ENCODE results near the gene INPP5J.

Gene INPP5J

DNA sequence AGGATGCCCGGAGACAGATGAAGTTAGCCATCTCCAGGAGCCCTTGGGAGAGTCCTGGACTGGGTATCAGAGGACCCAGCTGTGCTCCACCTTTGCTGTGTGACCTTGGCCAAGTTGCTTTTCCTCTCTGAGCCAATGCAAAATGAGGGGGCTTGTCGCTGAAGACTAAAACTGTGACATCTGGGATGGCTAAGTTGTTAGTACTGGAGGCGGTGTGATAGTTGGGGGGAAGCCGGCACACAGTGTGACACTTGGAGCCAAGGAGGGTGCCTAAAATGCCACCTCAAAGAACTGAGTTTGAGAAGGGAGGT, 481 bp downstream of the INPP5J start:
- DNase-seq (ENCODE audit: low read depth in 1 of 2, low spot score in 1 of 2) = no peak

GRCh38 chr22:31124290-31124689, 1.5 kb downstream of the INPP5J start:
- DNase-seq (ENCODE audit: low read depth in 1 of 2, low spot score in 1 of 2) = no peak

DNA sequence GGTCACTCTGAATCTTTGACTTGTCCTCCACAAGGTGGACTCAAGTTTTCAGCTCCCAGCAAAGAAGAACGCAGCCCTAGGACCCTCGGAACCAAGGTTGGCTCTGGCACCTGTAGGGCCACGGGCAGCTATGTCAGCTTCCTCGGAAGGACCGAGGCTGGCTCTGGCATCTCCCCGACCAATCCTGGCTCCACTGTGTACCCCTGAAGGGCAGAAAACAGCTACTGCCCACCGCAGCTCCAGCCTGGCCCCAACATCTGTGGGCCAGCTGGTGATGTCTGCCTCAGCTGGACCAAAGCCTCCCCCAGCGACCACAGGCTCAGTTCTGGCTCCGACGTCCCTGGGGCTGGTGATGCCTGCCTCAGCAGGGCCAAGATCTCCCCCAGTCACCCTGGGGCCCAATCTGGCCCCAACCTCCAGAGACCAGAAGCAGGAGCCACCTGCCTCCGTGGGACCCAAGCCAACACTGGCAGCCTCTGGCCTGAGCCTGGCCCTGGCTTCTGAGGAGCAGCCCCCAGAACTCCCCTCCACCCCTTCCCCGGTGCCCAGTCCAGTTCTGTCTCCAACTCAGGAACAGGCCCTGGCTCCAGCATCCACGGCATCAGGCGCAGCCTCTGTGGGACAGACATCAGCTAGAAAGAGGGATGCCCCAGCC, 2.2 kb downstream of the INPP5J start:
- no peak for DNase-seq (ENCODE audit: low read depth in 1 of 2, low spot score in 1 of 2)

GRCh38 chr22:31125521-31126117, 2.9 kb downstream of the INPP5J start:
- no peak for DNase-seq (ENCODE audit: low read depth in 1 of 2, low spot score in 1 of 2)

GRCh38 chr22:31126128-31126868, 3.5 kb downstream of the INPP5J start:
- no peak for DNase-seq (ENCODE audit: low read depth in 1 of 2, low spot score in 1 of 2)

DNA sequence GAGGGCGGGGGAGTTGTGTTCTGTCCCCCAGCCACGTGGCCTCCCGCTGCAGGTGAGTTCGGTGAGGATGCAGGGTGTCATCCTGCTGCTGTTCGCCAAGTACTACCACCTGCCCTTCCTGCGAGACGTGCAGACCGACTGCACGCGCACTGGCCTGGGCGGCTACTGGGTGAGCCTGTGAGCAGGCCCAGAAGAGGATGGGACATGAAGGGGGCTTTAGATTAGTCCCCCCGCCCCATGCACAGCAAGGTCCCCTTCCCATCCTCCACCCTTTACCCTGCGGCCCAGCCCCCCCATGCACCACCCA, 4.1 kb downstream of the INPP5J start:
- no peak for DNase-seq (ENCODE audit: low read depth in 1 of 2, low spot score in 1 of 2)

GRCh38 chr22:31127181-31127772, 4.5 kb downstream of the INPP5J start:
- no peak for DNase-seq (ENCODE audit: low read depth in 1 of 2, low spot score in 1 of 2)

- no peak for DNase-seq (ENCODE audit: low read depth in 1 of 2, low spot score in 1 of 2)
Observed at GRCh38 chr22:31128156-31128555, 5.4 kb downstream of the INPP5J start.

GRCh38 chr22:31130873-31131272, 8.1 kb downstream of the INPP5J start:
- no peak for DNase-seq (ENCODE audit: low read depth in 1 of 2, low spot score in 1 of 2)

DNA sequence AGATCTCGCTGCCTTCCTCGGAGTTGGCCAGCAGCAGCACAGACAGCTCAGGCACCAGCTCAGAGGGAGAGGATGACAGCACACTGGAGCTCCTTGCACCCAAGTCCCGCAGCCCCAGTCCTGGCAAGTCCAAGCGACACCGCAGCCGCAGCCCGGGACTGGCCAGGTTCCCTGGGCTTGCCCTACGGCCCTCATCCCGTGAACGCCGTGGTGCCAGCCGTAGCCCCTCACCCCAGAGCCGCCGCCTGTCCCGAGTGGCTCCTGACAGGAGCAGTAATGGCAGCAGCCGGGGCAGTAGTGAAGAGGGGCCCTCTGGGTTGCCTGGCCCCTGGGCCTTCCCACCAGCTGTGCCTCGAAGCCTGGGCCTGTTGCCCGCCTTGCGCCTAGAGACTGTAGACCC, 11.1 kb downstream of the INPP5J start:
- DNase-seq (ENCODE audit: low read depth in 1 of 2, low spot score in 1 of 2) = no peak

DNA sequence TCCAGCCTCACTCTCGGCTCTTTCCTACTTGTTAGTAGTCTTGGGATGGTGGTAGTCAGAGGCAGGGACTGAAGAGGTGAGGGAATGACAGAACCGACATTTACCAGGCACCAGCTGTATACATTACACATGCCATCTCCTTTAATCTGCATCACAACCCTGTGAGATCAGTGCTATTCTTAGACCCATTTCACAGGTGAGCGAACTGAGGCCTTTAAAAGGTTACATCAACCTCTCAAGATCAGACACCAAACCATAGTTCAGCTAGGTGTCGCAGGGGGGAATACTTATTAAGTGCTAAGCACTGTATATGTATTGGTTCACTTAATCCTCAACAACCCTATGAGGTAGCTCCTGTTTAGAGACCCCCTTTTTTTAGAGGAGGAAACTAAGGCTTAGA, 11.9 kb downstream of the INPP5J start:
- DNase-seq (ENCODE audit: low read depth in 1 of 2, low spot score in 1 of 2) = no peak

DNA sequence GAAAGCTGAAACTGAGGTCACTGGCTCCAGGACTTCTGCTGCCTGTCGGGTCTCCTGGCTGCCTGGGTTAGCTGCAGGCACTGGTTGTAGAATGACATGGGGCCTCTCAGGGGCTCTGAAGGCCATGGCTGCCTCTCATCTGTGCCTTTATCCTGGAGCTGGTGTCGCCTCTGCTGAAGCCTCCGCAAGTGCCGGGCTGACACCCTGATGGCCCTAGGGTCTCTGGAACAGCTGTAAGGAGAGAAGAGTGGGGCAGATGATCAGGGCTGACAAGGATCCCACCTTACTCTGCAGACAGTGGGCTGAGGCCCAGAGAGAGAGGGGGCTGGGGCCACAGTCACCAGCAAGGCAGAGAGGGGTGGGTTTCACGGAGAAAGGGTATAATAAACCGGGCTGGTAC, 12.9 kb downstream of the INPP5J start:
- DNase-seq (ENCODE audit: low read depth in 1 of 2, low spot score in 1 of 2) = no peak

- no peak for DNase-seq (ENCODE audit: low read depth in 1 of 2, low spot score in 1 of 2)
Observed at GRCh38 chr22:31136155-31136554, 13.4 kb downstream of the INPP5J start.

DNA sequence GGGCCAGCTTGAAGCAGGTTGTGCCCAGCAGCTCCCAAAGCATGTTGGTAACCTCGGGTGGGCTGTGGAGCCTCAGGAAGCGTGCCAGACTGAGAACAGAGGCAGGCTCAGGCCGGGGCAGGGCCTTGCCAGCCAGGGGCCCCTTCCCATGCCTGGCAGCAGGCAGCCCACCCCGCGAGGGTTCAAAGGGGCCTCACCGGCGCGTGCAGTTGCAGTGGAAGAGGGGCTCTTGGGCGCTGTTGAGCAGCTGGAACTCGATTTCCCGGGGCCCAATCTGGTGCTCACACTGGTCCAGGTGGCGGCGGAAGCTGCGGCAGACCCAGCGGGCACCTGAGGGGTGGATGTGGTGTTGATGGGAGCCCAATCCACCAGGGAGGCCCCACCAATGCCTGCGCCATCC, 13.9 kb downstream of the INPP5J start:
- DNase-seq (ENCODE audit: low read depth in 1 of 2, low spot score in 1 of 2) = no peak

GRCh38 chr22:31137721-31138120, 15.0 kb downstream of the INPP5J start:
- no peak for DNase-seq (ENCODE audit: low read depth in 1 of 2, low spot score in 1 of 2)

- DNase-seq (ENCODE audit: low read depth in 1 of 2, low spot score in 1 of 2) = no peak
Observed at GRCh38 chr22:31138126-31138525, 15.4 kb downstream of the INPP5J start.

GRCh38 chr22:31139066-31139465, 16.3 kb downstream of the INPP5J start:
- DNase-seq (ENCODE audit: low read depth in 1 of 2, low spot score in 1 of 2) = no peak

- no peak for DNase-seq (ENCODE audit: low read depth in 1 of 2, low spot score in 1 of 2)
Observed at GRCh38 chr22:31139866-31140716, 17.3 kb downstream of the INPP5J start, which contains the start of gene PLA2G3. Gene PLA2G3, minus strand, starts transcription at chr22:31140508. Its CDS starts 154 bp downstream, at chr22:31140354.

- no peak for DNase-seq (ENCODE audit: low read depth in 1 of 2, low spot score in 1 of 2)
Observed at GRCh38 chr22:31140746-31141145, 18.0 kb downstream of the INPP5J start.

DNA sequence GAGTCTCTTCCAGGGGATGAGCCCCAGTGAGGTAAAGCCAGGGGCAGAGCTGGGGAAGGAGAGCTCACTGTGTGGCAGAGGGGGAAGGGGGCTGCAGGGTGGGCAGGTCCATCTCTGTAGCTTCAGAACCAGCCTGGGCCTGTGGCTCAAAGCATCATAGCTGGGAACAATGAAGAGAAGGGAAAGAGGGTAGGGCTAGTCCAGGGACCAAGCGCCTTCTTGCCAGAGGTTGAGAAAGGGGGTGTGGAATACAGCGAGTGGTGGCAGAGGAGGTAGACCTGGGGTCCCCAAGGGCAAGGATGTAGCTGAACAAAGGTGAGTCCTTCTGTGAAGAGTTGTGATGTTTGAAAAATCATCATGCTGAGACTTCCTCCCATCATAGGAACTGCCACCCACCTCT, 18.8 kb downstream of the INPP5J start:
- DNase-seq (ENCODE audit: low read depth in 1 of 2, low spot score in 1 of 2) = no peak

DNA sequence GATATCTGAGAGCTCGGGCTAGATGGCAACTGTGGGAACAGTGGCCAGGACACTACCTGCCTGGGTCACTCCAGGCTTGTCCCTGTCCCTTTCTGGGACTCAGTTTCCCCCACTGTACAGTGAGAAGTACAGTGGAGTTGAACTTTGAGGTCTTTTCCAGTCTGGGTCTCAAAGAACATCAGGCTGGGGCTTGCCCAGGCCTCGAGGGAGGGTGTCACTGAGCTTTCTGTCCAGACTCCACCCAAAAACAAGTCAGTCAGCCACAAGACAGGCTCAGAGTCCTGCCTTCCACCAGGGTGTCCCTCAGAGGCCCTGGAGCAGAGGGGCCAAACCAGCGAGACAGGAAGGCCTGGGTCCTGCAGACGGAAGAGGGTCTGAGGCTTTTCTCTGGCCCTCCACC, 19.5 kb downstream of the INPP5J start:
- DNase-seq (ENCODE audit: low read depth in 1 of 2, low spot score in 1 of 2) = no peak
